Mononuclear cell (primary cell): Measurements from ENCODE around the gene AAK1. TPM values are rescaled to one million over a fixed set of nuclear protein-coding genes. Genes with fewer than 3 reads are reported as not detected.
"Not testable (repeated sequence)": the region's sequence is repeated elsewhere in the genome, so short reads cannot be mapped to it uniquely, and the experiment has no call there.

Experiments used
- H3K27me3 ChIP-seq: 2 replicates; pipeline ENCODE4 v1.6.0; 2011; ENCODE audit warnings: low read length, control low read depth; ENCODE audit not compliant: insufficient read depth
- H3K4me1 ChIP-seq: 2 replicates; pipeline ENCODE4 v1.5.1; 2011; ENCODE audit warnings: mild to moderate bottlenecking, low read length, control low read depth; ENCODE audit not compliant: insufficient read depth
- H3K4me3 ChIP-seq: 2 replicates; pipeline ENCODE4 v1.5.1; 2011; ENCODE audit warnings: mild to moderate bottlenecking, low read length, moderate library complexity
- H3K9me3 ChIP-seq: 2 replicates; pipeline ENCODE4 v1.5.1; 2011; ENCODE audit warnings: low read depth, mild to moderate bottlenecking, control low read depth, low read length
- total RNA-seq: library from RNA; depleted of rRNA; stranded (reverse); fragments of >200 nt; gene quantifications from one replicate; pipeline ENCODE4 v1.2.3, GENCODE V29; 2012

AAK1 gene
- total RNA-seq, 1 donor = 118 TPM

GRCh38 chr2:69669666-69670065 lies 26.1 kb upstream of the AAK1 start:
- H3K9me3 ChIP-seq = no peaks in the 10 kb centered on the region

GRCh38 chr2:69668598-69668997 lies 25.1 kb upstream of the AAK1 start:
- Histone ChIP-seq H3K9me3 (peaks cover 8% of the 10 kb centered on the region), H3K4me3 (no peak overlapping the region), H3K27me3 (no peaks in the 10 kb centered on the region), H3K4me1 (no peaks in the 10 kb centered on the region)

More at GRCh38 chr2:69669666-69670065, 26.1 kb upstream of the AAK1 start:
- H3K4me3 ChIP-seq = no peak overlapping the region
- H3K4me1 ChIP-seq = peaks cover 8% of the 10 kb centered on the region
- no peaks in the 10 kb centered on the region for H3K27me3 ChIP-seq

DNA sequence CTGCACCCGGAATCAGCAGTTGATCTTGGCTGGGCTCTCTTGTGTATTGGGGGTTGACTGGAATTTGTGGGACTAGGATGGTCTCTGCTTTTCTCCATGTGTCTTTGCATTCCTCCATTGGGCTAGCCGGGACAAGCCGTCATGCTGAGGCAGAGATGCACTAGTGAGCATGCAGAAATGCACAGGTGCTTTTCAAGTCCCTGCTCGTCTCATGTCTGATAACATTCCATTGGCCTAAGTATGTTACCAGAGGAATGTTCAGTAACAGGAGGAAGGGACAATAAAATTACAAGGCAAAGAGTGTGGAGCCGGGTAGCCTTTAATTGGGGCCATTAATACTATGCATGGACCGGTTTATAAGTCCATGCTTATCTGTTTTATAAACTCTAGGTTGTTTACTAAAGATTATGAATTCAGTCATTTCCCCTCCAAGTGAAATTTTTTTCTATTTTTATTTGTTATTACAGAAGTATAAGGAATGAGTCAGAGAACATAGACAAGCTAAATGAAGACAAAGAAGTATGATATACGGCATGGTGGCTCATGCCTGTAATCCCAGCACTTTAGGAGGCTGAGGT lies 24.4 kb upstream of the AAK1 start:
- no peaks in the 10 kb centered on the region for H3K4me1 ChIP-seq
- no peaks in the 10 kb centered on the region for H3K27me3 ChIP-seq
- H3K9me3 ChIP-seq = peaks cover 10% of the 10 kb centered on the region
- H3K4me3 ChIP-seq = no peak overlapping the region

GRCh38 chr2:69665152-69665551 lies 21.6 kb upstream of the AAK1 start:
- Histone ChIP-seq H3K27me3 (no peaks in the 10 kb centered on the region), H3K4me1 (no peaks in the 10 kb centered on the region), H3K9me3 (peaks cover 10% of the 10 kb centered on the region), H3K4me3 (no peak overlapping the region)

DNA sequence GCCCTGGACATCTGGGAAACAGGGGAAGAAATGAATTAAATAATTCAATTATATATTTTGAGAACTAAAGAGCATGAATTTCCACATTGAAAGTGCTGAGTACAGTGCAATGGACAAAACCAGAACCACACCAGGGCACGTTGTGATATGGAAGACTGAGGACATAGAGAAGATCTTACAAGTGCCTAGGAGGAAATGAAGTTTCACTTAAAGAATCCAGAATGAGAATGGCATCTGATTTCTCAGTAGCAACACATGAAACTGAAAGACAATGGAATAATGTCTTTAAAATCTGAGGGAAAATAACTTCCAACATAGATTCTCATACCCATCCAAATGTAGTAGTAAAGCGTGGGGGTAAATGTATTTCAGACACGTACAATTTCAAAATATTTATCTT lies 20.3 kb upstream of the AAK1 start:
- H3K4me1 ChIP-seq = no peaks in the 10 kb centered on the region
- H3K27me3 ChIP-seq = no peaks in the 10 kb centered on the region
- peaks cover 10% of the 10 kb centered on the region for H3K9me3 ChIP-seq
- no peak overlapping the region for H3K4me3 ChIP-seq

- H3K4me3 ChIP-seq, H3K9me3 ChIP-seq, H3K4me1 ChIP-seq, H3K27me3 ChIP-seq: not testable (repeated sequence)
Observed at GRCh38 chr2:69662547-69662946, 19.0 kb upstream of the AAK1 start.

- Histone ChIP-seq H3K27me3 (peaks cover 4% of the 10 kb centered on the region), H3K4me1 (no peaks in the 10 kb centered on the region), H3K9me3 (peaks cover 10% of the 10 kb centered on the region), H3K4me3 (no peak overlapping the region)
Observed at GRCh38 chr2:69660637-69661036, 17.1 kb upstream of the AAK1 start.

DNA sequence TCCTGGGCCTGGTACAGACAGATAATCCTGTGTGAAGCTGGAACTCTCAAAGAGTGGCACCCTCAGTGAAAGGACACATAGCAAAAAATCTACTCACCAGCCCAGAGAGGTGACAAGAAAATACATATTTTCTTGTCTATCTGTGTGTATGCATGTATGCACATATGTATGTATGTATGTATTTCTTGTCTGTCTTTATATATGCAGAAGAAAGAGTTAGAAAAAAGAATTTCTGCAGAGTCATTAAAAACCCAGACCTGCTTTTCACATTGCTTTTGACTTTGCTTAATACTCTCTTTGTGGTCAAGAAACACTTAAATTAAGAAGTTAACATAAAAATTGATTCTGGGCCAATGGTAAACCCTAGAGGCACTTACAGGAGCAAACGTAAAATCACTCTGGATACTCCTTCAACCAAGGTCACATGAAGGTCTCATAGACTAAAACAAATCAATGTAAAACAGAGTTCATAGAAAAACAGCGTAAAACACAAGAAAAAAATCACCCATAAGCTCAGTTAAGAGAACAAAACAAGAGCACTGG lies 16.5 kb upstream of the AAK1 start:
- Histone ChIP-seq H3K4me1 (no peaks in the 10 kb centered on the region), H3K27me3 (peaks cover 4% of the 10 kb centered on the region), H3K4me3 (no peak overlapping the region), H3K9me3 (peaks cover 10% of the 10 kb centered on the region)

GRCh38 chr2:69659349-69659748 lies 15.8 kb upstream of the AAK1 start:
- peaks cover 9% of the 10 kb centered on the region for H3K9me3 ChIP-seq
- H3K27me3 ChIP-seq = peaks cover 4% of the 10 kb centered on the region
- H3K4me1 ChIP-seq = no peaks in the 10 kb centered on the region
- no peak overlapping the region for H3K4me3 ChIP-seq

- Histone ChIP-seq H3K27me3 (peaks cover 4% of the 10 kb centered on the region), H3K4me1 (peaks cover 38% of the 10 kb centered on the region), H3K4me3 (no peak overlapping the region), H3K9me3 (no peaks in the 10 kb centered on the region)
Observed at GRCh38 chr2:69652206-69652605, 8.7 kb upstream of the AAK1 start.

DNA sequence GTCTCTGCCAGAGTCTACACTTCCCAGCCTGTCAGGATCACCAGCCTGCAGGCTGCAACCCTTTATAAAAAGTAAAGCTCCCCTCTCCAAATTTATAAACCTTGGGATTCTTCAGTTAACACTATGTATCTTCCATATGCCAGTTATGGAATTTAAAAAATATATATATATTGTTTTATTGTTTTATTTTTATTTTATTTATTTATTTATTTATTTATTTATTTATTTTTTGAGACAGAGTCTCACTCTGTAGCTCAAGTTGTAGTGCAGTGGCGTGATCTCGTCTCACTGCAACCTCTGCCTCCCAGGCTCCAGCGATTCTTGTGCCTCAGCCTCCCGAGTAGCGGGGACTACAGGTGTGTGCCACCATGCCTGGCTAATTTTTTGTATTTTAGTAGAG lies 3.7 kb upstream of the AAK1 start:
- H3K9me3 ChIP-seq, H3K27me3 ChIP-seq, H3K4me3 ChIP-seq: not testable (repeated sequence)
- peaks cover 68% of the 10 kb centered on the region for H3K4me1 ChIP-seq

GRCh38 chr2:69646714-69647113 lies 3.2 kb upstream of the AAK1 start:
- Histone ChIP-seq H3K9me3 (no peaks in the 10 kb centered on the region), H3K27me3 (no peaks in the 10 kb centered on the region), H3K4me1 (peaks cover 72% of the 10 kb centered on the region), H3K4me3 (no peak overlapping the region)

GRCh38 chr2:69645921-69646320 lies 2.4 kb upstream of the AAK1 start:
- Histone ChIP-seq H3K9me3 (no peaks in the 10 kb centered on the region), H3K27me3 (no peaks in the 10 kb centered on the region), H3K4me3 (no peak overlapping the region), H3K4me1 (peaks cover 75% of the 10 kb centered on the region)

DNA sequence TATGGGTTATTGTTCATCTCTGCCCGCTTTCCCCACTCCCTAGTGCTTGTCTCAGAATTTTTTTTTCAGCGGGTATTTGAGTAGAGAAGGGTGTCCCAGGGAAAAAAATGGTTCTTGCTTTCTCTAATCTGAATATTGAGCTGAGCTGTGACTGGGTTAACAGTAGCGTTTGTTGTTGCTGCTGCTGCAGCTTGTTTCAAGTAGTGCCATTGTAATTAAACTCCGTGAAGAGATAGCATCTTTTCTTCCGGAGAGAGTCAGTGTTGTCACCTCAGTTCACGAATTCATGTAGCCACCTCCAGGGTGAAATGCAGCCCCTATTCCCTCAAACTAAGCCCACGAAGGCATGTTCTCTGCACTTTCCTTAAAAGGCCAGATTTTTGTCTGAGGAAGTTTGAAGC lies 1.5 kb upstream of the AAK1 start:
- H3K9me3 ChIP-seq = no peaks in the 10 kb centered on the region
- H3K4me1 ChIP-seq = peaks cover 77% of the 10 kb centered on the region
- H3K27me3 ChIP-seq = no peaks in the 10 kb centered on the region
- peak overlapping the region; percentile 90 for H3K4me3 ChIP-seq

DNA sequence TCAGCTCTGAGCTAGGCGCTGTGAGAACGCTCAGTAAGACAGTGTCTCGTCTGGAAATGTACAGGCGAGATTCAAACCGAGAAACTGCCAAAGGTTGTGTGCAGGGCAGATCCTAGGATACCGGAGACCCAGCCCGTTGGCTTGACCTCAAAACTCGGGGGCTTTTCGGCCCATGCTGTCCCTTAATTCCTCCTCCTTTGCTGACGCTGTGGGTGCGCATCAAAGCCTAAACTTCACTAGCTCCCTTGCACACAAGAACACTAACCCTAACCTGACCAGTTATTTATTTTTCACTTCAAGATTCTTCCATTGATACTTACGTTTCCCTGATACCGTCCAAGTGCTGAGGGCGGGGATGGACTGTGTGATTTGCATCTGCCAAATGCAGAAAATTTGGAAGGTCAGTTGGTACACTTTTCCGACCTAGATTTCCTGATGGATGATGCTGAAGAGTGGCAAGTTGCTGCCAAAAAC lies 1.0 kb upstream of the AAK1 start:
- H3K27me3 ChIP-seq = no peaks in the 10 kb centered on the region
- H3K4me3 ChIP-seq = peak overlapping the region; percentile 90
- peaks cover 77% of the 10 kb centered on the region for H3K4me1 ChIP-seq
- no peaks in the 10 kb centered on the region for H3K9me3 ChIP-seq
